GM18502 (cell line): ENCODE measurements around the gene PTX4.

ENCODE experiments used
- ATAC-seq: cut with Tn5 transposase; IDR thresholded peaks from one replicate; pipeline ENCODE4 v1.9.1; 2021; ENCODE audit warnings: mild to moderate bottlenecking; ENCODE audit not compliant: unreplicated experiment, poor library complexity

The PTX4 gene, protein sequence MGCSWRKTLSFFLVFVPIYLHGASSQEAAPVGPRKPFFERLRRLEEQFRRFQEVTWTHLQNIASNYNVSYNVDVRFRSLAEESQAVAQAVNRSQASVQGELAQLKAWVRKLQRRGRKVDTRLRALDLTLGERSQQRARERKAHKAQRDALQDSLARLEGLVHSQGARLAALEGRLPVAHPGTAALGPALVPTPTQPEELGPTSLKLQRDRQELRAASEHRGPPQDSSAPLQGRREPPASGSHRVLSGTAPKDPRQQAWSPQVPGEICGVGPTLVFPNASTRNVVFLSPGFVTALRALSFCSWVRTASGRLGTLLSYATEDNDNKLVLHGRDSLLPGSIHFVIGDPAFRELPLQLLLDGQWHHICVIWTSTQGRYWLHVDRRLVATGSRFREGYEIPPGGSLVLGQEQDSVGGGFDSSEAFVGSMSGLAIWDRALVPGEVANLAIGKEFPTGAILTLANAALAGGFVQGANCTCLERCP

DNA sequence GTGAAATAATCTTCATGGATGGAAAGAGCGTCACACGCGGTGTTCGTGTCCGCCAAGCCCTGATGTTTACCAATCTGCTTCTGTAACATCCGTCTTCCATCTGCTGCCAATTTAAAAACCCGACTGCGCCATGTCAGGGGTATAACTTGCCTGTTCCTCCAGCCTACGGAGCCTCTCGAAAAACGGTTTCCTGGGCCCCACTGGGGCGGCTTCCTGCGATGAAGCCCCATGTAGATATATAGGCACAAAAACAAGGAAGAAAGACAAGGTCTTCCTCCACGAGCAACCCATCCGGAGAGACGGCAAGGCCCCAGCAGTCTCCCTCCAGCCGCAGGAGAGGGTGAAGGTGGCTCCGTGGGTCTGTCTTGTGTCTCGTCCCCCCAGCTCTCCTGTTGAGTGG, at the start of gene PTX4:
Gene PTX4 (minus strand): TSS at position 326 of the 400 bp plus-strand sequence. CDS start 35 bp downstream, at position 291.
- no peak for ATAC-seq

DNA sequence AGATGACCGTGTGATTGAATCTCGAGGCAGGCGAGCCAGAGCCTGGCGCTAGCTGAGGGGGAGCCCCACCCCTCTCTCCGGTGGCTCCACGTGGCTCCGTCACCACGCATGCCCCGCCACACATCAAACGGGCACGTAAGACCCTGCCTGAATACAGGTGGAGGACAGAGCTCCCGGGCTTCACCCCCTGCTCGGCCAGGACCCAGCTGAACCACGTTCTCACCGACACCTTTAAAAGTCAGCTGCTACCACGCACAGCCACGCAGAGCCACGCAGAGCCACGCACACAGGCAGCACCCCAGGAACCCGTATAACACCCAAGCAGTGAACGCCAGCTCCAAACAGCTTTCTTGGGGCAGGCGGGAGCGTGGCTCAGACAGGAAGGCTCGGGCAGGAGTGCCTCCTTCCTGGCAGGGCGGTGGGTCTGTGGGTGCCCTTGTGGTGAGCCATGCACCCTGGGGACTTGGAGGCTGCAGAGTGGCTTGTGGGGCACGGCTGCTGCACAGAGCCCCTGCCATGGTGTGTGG, 49.1 kb upstream of the PTX4 start:
- ATAC-seq: no peak

DNA sequence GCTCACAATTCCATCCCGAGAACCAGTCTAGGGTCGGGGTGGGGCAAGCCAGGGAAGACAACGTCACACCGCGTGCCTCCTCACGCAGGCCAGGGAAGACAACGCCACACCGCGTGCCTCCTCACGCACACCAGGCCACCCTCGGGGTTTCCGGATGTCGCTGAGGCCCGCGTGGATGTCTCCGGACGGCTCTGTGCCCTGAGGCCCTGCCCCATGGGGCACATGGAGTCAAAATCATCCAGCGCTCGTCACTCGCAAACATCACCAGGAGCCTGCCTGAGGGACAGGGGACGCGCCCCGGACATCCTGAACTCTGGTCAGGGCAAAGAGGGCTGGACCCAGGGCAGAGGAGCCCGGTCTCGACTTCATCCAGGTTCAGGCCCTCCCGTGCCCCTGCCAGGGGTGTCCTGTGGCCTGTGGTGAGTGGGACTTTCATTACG, 48.4 kb upstream of the PTX4 start:
- ATAC-seq: no peak

DNA sequence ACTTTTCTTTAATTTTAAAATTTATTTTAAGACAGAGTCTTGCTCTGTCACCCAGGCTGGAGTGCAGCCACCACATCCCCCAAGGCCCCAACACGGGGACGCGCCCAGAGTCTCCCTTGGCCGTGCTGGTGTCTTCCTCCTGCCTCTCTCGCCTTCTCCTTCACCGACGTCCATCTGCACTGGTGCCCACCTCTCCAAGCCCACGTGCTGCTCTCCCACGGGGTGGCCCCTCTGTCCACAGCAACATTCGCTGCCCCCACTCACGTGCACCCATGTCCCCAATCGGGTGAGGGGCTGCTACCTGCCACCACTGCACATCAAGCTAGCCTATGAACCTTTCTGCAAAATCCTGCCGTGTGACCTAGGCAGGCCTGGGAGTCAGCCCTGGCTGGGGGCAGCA, 47.9 kb upstream of the PTX4 start:
- ATAC-seq: no peak

DNA sequence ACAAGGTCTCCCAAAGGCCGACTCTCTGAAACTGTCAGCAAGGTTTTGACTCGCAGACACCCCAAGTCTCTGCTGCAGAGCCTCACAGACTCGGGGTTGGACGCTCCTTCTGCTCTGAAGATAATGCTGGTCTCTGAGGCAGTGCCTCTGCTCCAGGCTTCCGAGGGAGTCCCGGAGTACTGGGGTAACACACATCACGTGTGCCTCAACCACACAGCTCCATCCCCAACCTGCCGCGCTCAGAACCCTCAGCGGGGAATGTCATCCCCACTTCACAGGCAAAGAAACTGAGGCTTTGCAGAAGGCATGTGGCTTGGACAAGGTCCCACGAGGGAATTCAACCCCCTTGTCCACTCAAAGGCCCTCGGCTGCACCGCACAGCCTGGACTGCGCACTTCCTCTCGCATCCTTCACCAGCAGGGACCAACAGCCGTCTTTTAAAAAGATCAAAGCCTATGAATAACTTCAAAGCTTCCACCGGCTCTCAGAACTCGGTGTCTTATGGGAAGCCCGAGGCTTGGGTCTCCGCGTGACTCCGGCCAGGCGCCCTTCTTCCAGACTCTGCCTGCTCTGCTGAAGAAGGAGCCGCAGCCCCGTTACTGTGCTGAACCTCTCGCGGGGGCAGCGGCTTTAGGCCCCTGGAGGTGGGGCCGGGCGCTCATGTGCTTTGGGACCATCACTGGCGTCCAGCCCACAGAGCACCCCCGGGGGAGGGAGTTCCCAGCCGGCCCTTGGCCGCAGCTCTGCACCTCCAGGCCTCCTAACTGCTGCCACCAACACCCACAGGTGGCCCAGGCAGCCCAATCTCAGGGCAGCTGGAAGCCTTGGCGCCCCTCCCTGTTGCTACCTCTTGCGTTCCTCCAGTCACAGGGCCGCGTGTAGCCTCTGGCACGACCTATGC, 46.9 kb upstream of the PTX4 start:
- ATAC-seq: no peak

DNA sequence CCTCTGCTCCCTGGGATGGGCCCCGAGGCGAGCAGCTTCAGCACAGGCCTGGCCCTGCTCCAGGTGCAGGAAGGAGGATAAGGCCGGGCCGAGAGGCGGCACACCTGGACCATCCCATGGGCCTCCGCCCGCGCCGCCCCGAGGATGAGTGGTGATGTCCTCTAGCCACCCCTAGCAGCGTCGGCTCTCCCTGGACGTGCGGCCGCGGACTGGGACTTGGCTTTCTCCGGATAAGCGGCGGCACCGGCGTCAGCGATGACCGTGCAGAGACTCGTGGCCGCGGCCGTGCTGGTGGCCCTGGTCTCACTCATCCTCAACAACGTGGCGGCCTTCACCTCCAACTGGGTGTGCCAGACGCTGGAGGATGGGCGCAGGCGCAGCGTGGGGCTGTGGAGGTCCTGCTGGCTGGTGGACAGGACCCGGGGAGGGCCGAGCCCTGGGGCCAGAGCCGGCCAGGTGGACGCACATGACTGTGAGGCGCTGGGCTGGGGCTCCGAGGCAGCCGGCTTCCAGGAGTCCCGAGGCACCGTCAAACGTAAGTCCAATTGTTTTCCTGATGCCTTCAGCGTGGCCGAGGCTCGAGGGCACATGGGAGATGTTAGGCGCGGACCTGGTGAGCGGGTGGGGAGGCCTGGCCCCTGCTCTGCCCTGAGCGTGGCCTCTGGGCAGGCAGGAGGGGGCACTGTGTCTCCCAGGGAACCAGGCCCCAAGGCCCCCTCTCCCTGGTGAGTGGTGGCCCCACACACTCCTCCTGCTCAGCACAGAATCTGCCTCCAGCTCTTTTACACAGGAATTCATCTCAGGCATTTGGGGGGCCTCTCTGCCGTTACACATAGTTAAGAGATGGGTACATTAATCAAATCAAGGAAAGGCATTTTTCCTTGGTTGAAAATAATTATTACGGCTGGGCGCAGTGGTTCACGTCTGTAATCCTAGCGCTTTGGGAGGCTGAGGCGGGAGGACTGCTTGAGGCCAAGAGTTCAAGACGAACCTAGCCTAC, 45.6 kb upstream of the PTX4 start:
- ATAC-seq: no peak

DNA sequence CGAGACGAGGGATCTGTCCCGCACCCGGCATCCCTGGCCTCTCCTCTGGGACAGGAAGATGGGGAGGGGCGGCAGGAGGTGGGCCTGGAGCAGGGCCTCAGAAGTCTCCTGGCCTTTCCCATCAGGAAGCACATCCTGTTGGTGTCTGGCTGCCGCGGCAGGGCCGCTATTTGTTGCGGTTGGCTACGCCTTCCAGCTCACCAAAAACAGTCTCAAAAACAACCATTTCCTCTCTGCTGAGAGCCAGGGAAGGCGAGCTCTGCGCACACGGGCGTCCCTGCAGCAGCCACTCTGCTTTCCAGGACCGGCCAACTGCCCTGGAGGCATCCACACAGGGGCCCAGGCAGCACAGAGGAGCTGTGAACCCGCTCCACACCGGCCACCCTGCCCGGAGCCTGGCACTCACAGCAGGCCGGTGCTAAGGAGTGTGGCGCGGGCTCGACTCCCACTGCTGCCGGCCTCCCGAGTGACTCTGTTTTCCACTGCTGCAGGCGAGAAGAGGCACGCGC, 44.8 kb upstream of the PTX4 start, which contains the start of gene TMEM204:
Gene TMEM204 (plus strand): TSS at position 224 of the 509 bp plus-strand sequence. CDS start 610 bp downstream, outside the sequence.
- ATAC-seq: no peak

DNA sequence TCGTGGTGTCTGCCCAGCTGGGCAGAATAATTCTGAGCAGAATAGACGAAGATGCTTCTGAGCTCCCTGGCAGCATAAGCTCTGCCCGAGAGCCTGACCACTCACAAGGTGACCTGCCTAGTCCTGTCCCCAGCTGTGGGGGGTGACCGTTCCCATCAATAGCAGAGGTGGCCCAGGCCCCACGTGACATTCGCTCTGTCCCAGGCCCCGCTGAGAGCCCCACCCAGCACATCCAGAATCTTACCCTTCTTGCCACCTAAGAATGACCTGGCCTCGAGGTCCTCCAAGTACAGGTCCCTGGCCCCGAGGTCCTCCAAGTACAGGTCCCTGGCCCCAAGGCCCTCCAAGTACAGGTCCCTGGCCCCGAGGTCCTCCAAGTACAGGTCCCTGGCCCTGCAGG, 44.0 kb upstream of the PTX4 start:
- no peak for ATAC-seq

DNA sequence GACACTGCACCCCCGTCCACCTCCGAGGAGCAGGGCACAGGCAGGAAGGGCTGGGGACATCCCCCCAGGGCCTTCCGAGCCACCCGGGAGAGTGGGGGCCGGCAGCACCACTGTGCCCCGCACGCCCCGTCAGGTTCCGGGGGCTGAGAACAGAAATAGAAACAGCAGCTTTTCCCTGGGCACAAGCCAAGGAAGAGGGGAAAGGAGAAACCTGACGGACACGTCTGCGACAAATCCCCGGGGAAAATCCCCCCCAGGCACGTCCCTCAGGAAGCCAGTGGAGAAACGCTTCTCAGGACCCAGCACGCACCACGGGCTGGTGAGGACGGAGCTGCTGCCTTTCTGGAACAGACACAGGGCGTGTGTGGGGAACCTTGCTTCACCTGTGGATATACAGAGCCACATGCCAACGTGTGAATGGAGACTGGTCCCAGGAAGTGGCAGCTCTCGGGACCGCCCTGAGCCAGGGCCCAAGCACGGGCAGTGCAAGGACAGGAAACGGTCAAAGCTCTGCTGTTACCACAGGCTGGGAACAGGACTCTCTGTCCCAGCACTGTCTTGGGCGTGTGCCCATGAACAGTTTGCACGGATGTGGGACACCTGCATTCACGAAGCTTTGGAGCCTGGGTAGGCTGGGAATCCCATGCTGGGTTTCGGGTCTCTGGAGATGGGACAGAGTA, 43.5 kb upstream of the PTX4 start:
- ATAC-seq: no peak

DNA sequence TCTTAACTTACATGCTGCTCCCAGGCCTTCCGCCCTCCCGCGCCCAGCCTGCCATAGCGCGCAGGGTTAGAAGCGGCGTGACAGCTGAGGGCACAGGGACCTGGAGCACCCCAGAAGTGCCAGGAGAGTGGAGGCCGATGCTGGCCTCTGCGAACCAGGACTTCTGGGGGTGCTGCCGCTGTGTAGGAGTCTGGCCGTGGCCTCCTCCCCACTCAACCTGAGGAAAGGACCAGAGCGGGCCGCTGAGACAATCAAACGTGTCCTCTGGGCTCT, 42.8 kb upstream of the PTX4 start:
- ATAC-seq: no peak

DNA sequence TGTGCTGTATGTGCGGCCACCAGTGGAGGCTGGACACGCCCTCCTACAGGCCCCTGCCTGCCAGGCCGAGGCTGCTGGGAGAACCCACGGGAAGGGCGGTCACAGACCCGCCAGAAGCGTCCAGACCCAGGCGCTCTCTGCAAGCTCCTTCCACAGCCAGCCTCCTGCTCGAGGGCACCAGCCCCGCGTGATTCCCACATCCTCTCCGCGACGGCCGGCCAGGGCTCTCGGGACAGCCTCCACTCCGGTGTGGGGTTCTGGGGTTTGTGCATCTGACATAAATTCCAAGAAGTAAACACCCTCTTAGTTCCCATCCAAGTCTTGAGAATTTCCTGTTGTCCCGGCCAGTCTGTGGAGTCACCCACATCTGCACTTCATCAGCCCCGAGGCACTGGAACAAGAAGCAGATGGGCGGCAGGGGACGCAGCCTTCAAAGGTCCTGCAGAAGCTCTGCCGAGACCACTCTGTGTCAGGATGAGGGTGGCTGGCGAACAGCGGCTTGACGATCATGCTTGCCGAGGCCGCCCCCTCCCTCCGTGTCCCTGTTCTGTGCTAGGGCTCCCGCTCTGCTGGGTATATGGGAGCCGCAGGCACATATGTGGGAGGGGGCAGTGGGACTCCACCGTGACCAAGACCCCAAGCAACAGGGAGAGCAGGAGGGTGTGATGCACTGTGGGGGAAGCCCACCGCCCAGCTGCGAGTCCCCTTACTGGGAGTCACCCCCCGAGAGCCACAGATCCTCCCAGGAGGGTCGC, 42.3 kb upstream of the PTX4 start:
- ATAC-seq: no peak

DNA sequence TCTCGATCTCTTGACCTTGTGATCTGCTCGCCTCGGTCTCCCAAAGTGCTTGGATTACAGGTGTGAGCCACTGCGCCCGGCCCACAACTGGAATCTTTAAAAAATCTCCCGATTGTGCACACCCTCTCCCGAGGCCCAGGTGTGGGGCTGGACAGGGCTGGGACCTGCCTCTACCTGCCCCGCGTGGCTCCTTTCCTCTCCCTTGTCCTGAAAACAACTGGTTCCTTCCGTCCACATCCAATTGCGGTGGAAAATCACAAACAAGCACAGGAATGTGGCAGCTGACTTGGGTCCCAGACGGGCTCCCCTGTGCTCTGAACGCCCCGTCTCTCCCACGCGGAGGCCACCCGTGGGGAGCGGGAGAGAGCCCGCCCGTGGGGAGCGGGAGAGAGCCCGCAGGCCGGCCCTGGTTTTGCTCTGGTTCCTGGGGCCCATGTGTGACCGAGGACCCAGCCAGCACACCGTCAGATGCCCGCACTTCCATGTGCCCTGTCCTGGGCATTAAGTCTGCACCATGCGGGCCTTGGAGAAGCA, 41.7 kb upstream of the PTX4 start:
- ATAC-seq: no peak

DNA sequence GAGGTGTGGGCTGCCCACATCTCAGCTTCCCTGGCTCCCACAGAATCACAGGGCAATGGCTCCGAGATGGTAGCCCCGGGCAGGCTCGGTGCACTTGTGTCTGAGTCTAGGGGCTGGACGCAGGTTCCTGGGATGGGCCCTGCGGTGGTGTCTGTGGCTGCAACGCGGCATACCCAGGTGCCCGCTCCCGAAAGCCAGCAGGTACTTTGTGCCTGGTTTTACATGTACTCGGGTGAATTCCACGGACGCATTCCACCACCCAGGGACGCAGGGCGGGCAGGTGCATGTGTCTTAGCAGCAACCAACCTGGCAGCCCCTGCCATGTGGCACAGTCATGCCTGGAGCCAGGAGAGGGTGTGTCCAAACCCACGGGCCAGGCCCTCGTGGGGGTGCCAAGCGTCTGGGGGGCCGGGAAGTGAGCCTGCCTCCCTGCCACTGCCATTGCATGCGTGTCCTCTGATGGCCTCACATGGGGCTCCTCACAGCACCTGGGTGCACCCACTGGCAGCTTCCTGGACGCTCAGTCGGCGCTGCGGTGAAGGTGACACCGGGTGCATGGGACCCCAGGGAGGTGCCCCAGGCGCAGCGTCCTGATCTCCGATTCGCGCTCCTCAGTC, 40.3 kb upstream of the PTX4 start:
- ATAC-seq: no peak

DNA sequence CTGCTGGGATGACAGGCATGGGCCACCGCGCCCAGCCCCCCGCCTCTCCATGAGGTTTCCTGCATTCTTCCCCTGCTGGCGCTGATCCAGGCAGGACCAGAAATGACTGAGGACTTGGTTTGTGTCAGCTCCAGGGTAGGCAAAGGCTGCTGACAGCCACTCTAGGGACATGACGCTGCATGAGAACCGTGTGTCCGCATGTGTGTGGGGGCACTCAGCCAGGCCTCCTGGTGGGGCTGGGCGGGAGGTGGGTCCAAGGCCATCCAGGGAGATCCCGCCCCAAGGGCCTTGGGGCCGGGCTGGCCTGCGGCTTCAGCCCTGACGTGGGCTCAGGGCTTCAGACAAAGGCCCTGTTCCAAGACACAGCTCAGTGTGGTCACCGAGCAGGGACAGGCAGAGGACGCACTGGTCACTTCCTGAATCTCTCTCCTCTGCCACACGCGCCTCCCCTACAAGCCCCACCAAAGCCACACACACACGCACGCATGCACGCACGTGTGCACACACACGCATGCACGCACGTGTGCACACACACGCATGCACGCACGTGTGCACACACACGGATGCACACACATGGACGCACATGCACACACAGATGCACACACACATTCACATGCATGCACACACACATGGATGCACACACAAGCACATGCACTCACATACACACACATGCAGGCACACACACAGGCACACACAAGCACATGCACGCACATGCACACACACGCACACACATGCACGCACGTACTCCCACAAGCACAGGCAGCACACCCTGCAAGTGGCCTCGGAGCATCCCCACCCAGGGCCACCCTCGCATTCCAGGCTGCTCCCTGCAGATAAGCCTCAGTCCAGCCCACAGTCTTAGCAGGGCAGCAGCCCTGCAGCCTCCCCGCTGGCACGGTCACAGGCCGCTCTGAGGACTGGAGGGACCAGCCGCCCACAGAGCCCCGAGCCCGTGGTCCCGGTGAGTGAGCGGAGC, 39.4 kb upstream of the PTX4 start:
- ATAC-seq: no peak

DNA sequence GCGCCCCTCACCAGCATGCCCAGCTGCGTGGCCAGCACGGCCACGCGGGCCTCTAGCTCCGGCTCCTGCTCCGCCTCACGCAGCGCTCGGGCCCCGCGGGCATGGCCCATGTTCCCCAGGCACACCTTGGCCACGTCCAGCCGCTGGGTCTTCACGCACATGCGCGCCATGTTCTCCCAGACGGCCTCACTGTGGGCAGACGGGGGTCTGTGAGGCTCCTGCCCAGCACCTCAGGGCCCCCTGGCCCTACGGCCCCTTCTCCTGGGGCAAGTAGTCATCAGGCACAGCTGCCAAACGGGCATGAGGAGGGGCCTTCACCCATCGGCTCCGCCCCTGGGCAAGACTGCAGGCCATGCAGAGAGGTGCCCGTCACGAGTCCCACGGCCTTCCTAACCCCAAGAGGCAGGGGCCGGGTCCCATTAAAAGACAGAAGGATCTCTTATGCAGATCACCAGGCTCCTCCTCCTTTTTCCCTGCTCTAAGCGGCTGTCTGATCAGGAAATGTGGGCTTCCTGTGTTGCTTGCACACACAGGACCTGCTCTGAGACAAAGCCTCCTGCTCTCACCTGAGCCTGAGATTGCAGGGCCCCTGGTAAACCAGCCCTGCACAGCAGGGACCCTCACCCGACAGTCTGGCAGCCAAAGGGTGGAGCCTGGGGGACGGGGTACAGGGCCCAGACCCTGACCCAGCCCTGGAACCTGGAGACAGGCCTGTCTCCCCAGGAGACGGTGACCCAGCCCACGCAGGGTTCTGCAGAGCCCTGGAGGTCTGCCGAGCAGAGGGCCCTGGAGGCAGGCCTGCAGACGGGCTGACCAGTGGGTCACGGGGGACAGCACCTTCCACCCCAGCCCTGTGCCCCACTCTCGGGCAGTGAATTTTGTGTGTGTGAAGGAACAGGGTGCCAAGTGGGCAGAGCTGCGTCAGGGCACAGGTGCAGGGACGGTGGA, 38.1 kb upstream of the PTX4 start:
- ATAC-seq: no peak
